Suprapubic skin (tissue), 4 donors: ENCODE results near the gene FAF2. TPM values are rescaled to one million over a fixed set of nuclear protein-coding genes. Genes with fewer than 3 reads are reported as not detected.
A peak's percentile ranks its signal among the peaks of the same experiment; 100 is the strongest.

Experiments used
- DNase-seq, 2 donors: peaks; one replicate each; pipeline ENCODE4 v3.0.0-alpha.2; 2019; ENCODE audit warnings: low spot score in 2 of 2
- H3K27ac ChIP-seq: fragments of 200-600 bp; sonication (generic); one replicate; pipeline ENCODE4 v1.5.1; 2019
- H3K27me3 ChIP-seq: fragments of 200-600 bp; sonication (generic); one replicate; pipeline ENCODE4 v1.5.1; 2019
- H3K36me3 ChIP-seq: fragments of 200-600 bp; sonication (generic); one replicate; pipeline ENCODE4 v1.5.1; 2019
- H3K4me1 ChIP-seq: fragments of 200-600 bp; sonication (generic); one replicate; pipeline ENCODE4 v1.5.1; 2019
- H3K4me3 ChIP-seq: fragments of 200-600 bp; sonication (generic); one replicate; pipeline ENCODE4 v1.5.1; 2019; ENCODE audit warnings: mild to moderate bottlenecking
- H3K9me3 ChIP-seq: fragments of 200-600 bp; sonication (generic); one replicate; pipeline ENCODE4 v1.5.1; 2019
- EP300 ChIP-seq: sonication (generic); formaldehyde crosslinking; IDR thresholded peaks from one replicate; pipeline ENCODE4 v1.6.1; 2017; ENCODE audit warnings: antibody characterized with exemption
- POLR2A ChIP-seq, 2 donors: fragments of 450-650 bp; IDR thresholded peaks; one replicate each; pipeline ENCODE4 v1.6.1; 2017; ENCODE audit warnings: antibody characterized with exemption in 2 of 2, mild to moderate bottlenecking in 2 of 2, moderate library complexity in 2 of 2
- POLR2AphosphoS5 ChIP-seq, 3 donors: sonication (generic); formaldehyde crosslinking; IDR thresholded peaks; one replicate each; pipeline ENCODE4 v1.6.1; 2017; ENCODE audit warnings: antibody characterized with exemption in 3 of 3
- WGBS: methylation state at CpG from one replicate; pipeline ENCODE4 v1.1.5; 2018; 5-methylcytosine and 5-hydroxymethylcytosine counted together
- total RNA-seq, 4 donors: library from RNA; depleted of rRNA; stranded (reverse); fragments of >200 nt; gene quantifications; one replicate each; pipeline ENCODE4 v1.1.0, GENCODE V29; 2016
- TF ChIP-seq, protein P1 (sequence below), 2 donors: fragments of 200-600 bp in 1 of 2; fragments of 450-650 bp in 1 of 2; sonication (generic) in 1 of 2; IDR thresholded peaks; one replicate each; pipeline ENCODE4 v1.5.1; 2016 to 2019; ENCODE audit warnings: antibody characterized with exemption in 2 of 2, mild to moderate bottlenecking in 1 of 2, moderate library complexity in 1 of 2

The FAF2 gene
- total RNA-seq, 4 donors from 2014 or later, result 28.8 to 41.9 (median 37.1) TPM

- H3K27ac ChIP-seq, result peak overlapping the region; percentile 97
- H3K4me3 ChIP-seq, result peak overlapping the region; percentile 91
- H3K27me3 ChIP-seq, result no peaks in the 10 kb centered on the region
- 15% methylated on average over 27 of the region's 27 CpGs for WGBS
- no peaks in the 10 kb centered on the region for H3K36me3 ChIP-seq
- peak in 1 of 2 donors; percentile 69 for DNase-seq
- TF ChIP-seq POLR2AphosphoS5 (IDR thresholded peaks at IDR 0.05), result no peak
- TF ChIP-seq, protein P1, sequence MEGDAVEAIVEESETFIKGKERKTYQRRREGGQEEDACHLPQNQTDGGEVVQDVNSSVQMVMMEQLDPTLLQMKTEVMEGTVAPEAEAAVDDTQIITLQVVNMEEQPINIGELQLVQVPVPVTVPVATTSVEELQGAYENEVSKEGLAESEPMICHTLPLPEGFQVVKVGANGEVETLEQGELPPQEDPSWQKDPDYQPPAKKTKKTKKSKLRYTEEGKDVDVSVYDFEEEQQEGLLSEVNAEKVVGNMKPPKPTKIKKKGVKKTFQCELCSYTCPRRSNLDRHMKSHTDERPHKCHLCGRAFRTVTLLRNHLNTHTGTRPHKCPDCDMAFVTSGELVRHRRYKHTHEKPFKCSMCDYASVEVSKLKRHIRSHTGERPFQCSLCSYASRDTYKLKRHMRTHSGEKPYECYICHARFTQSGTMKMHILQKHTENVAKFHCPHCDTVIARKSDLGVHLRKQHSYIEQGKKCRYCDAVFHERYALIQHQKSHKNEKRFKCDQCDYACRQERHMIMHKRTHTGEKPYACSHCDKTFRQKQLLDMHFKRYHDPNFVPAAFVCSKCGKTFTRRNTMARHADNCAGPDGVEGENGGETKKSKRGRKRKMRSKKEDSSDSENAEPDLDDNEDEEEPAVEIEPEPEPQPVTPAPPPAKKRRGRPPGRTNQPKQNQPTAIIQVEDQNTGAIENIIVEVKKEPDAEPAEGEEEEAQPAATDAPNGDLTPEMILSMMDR (IDR thresholded peaks at IDR 0.05), result no peak
- no peak for TF ChIP-seq EP300
- no peak for TF ChIP-seq POLR2A (IDR thresholded peaks at IDR 0.05)
- H3K4me1 ChIP-seq, result peaks cover 32% of the 10 kb centered on the region
- no peaks in the 10 kb centered on the region for H3K9me3 ChIP-seq
These were observed 1.1 kb upstream of the FAF2 start for GRCh38 chr5:176446884-176447590.

- 0% methylated on average over 8 of the region's 34 CpGs for WGBS
- H3K9me3 ChIP-seq, result no peaks in the 10 kb centered on the region
- peak overlapping the region; percentile 91 for H3K4me3 ChIP-seq
- H3K4me1 ChIP-seq, result peaks cover 32% of the 10 kb centered on the region
- DNase-seq, result peak in 1 of 2 donors; percentile 88
- TF ChIP-seq, protein P1 (IDR thresholded peaks at IDR 0.05), result no peak
- TF ChIP-seq EP300, result no peak
- no peaks in the 10 kb centered on the region for H3K27me3 ChIP-seq
- H3K27ac ChIP-seq, result peak overlapping the region; percentile 97
- H3K36me3 ChIP-seq, result no peaks in the 10 kb centered on the region
These were observed 601 bp upstream of the FAF2 start for GRCh38 chr5:176447591-176447977.

DNA sequence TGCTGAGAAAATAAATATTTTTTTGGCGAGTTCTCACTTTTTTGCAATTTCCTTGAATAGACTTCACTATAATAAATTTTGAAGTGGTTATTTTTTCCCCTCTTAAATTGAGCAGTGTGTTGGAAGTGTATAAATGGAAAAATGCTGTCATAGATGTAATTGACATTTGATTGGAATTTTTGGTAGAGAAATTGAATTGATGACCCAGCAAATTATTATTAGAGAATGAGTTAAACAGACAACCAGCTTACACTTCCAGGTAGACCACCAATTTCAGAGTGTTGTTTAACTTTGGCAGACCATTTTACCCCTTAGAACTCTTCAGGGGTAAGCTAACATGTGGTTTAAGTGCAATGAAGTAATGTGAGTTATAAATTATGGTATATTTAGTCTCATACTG lies 1.9 kb downstream of the FAF2 start:
- Histone ChIP-seq H3K9me3 (no peaks in the 10 kb centered on the region), H3K4me1 (peaks cover 37% of the 10 kb centered on the region), H3K36me3 (peaks cover 14% of the 10 kb centered on the region), H3K27me3 (no peaks in the 10 kb centered on the region), H3K27ac (no peak overlapping the region), H3K4me3 (no peak overlapping the region)
- TF ChIP-seq POLR2AphosphoS5 (IDR thresholded peaks at IDR 0.05), result no peak
- no peak for TF ChIP-seq EP300
- TF ChIP-seq POLR2A (IDR thresholded peaks at IDR 0.05), result no peak
- TF ChIP-seq, protein P1 (IDR thresholded peaks at IDR 0.05), result no peak
- 78% methylated on average over 1 of the region's 1 CpG for WGBS
- DNase-seq, result no peak

GRCh38 chr5:176454724-176455394 lies 6.7 kb downstream of the FAF2 start:
- H3K27me3 ChIP-seq, result no peaks in the 10 kb centered on the region
- no peak overlapping the region for H3K27ac ChIP-seq
- WGBS, result 91% methylated on average over 4 of the region's 4 CpGs
- no peaks in the 10 kb centered on the region for H3K9me3 ChIP-seq
- H3K4me3 ChIP-seq, result no peak overlapping the region
- peaks cover 23% of the 10 kb centered on the region for H3K4me1 ChIP-seq
- DNase-seq, result no peak
- H3K36me3 ChIP-seq, result peaks cover 14% of the 10 kb centered on the region
- TF ChIP-seq POLR2A (IDR thresholded peaks at IDR 0.05), result no peak
- TF ChIP-seq, protein P1 (IDR thresholded peaks at IDR 0.05), result no peak
- no peak for TF ChIP-seq EP300
- no peak for TF ChIP-seq POLR2AphosphoS5 (IDR thresholded peaks at IDR 0.05)

GRCh38 chr5:176458904-176459561 lies 10.8 kb downstream of the FAF2 start:
- H3K4me3 ChIP-seq, result no peak overlapping the region
- H3K27ac ChIP-seq, result no peak overlapping the region
- no peaks in the 10 kb centered on the region for H3K27me3 ChIP-seq
- WGBS, result 96% methylated on average over 3 of the region's 3 CpGs
- no peak for DNase-seq
- H3K4me1 ChIP-seq, result peaks cover 6% of the 10 kb centered on the region
- no peak for TF ChIP-seq POLR2AphosphoS5 (IDR thresholded peaks at IDR 0.05)
- TF ChIP-seq, protein P1 (IDR thresholded peaks at IDR 0.05), result no peak
- no peak for TF ChIP-seq EP300
- TF ChIP-seq POLR2A (IDR thresholded peaks at IDR 0.05), result no peak
- no peaks in the 10 kb centered on the region for H3K9me3 ChIP-seq
- peaks cover 1% of the 10 kb centered on the region for H3K36me3 ChIP-seq
